OCI-LY3 (cell line): ENCODE data around the gene ITM2C.

Experiments
- H2AFZ ChIP-seq: fragments of 200-600, 300-600 bp; shearing (Covaris generic); 2 replicates; pipeline ENCODE4 v1.6.0; 2014; ENCODE audit warnings: antibody characterized with exemption, low read depth, low read length
- H3K27ac ChIP-seq: fragments of 200-600, 300-600 bp; sonication (generic); 2 replicates; pipeline ENCODE4 v1.5.1; 2014; ENCODE audit warnings: mild to moderate bottlenecking, low read length, moderate library complexity, mixed read lengths
- H3K27me3 ChIP-seq: fragments of 200-600, 300-600 bp; sonication (generic); 2 replicates; pipeline ENCODE4 v1.6.1; 2014; ENCODE audit warnings: low read depth, low read length, mixed read lengths
- H3K36me3 ChIP-seq: fragments of 200-600, 300-600 bp; sonication (generic); replicated peaks from 2 replicates; pipeline ENCODE3; 2014; ENCODE audit warnings: low read depth, low read length, mixed read lengths
- H3K4me1 ChIP-seq: fragments of 300-600, 200-600 bp; sonication (generic); 2 replicates; pipeline ENCODE4 v1.6.1; 2014; ENCODE audit warnings: low read length, mixed read lengths
- H3K4me2 ChIP-seq: fragments of 200-600, 300-600 bp; sonication (generic); 2 replicates; pipeline ENCODE4 v1.6.1; 2014; ENCODE audit warnings: low read length, mixed read lengths
- H3K4me3 ChIP-seq: fragments of 300-600, 200-600 bp; sonication (generic); 2 replicates; pipeline ENCODE4 v1.5.1; 2014; ENCODE audit warnings: antibody characterized with exemption, mild to moderate bottlenecking, low read length, moderate library complexity
- H3K79me2 ChIP-seq: fragments of 300-600, 200-600 bp; shearing (Covaris generic); 2 replicates; pipeline ENCODE4 v1.6.1; 2014; ENCODE audit warnings: mild to moderate bottlenecking, low read length, mixed read lengths
- H3K9ac ChIP-seq: fragments of 300-600, 200-600 bp; shearing (Covaris generic); 2 replicates; pipeline ENCODE4 v1.6.0; 2014; ENCODE audit warnings: mild to moderate bottlenecking, low read length, moderate library complexity
- H3K9me3 ChIP-seq: fragments of 200-600, 300-600 bp; shearing (Covaris generic); 2 replicates; pipeline ENCODE4 v1.6.1; 2014; ENCODE audit warnings: low read length, mixed read lengths; ENCODE audit not compliant: insufficient read depth
- H4K20me1 ChIP-seq: fragments of 200-600, 300-600 bp; sonication (generic); 2 replicates; pipeline ENCODE4 v1.6.1; 2016; ENCODE audit warnings: low read length, mixed read lengths; ENCODE audit not compliant: insufficient read depth
- EZH2phosphoT487 ChIP-seq: fragments of 200-600 bp; shearing (Covaris generic); IDR thresholded peaks from 2 replicates; pipeline ENCODE4 v1.6.1; 2018; ENCODE audit warnings: antibody characterized with exemption, mixed run types, low read depth
- TF ChIP-seq, protein P1 (sequence below): fragments of 200-600, 300-600 bp; sonication (generic); IDR thresholded peaks from 2 replicates; pipeline ENCODE4 v1.5.1; 2014; ENCODE audit warnings: antibody characterized with exemption, low read length, low read depth

The ITM2C gene

DNA sequence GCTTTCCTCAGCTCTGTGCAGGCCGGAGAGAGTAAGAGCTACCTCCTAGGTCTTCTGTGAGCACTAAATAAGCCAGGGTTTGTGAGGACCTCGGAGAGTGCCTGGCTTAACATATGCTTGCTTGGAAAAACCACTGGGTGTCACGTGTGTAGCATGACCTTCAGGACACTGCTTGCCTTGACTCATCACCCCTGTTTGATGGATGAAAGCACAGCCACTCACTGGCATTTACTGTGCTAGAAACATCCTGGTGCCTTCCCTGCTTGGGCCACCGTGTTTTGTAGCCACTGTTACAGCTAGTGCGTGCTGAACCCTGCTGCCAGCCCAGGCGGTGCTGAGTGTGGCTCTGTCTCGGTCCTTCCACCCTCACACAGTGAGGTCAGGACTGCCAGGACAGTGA lies 34.8 kb upstream of the ITM2C start:
- no peak overlapping the region for H3K27ac ChIP-seq
- no peaks in the 10 kb centered on the region for H3K27me3 ChIP-seq
- H3K4me3 ChIP-seq, result no peak overlapping the region
- H2AFZ ChIP-seq, result no peak overlapping the region
- no peaks in the 10 kb centered on the region for H3K4me1 ChIP-seq
- no peaks in the 10 kb centered on the region for H3K36me3 ChIP-seq
- no peak overlapping the region for H3K9ac ChIP-seq
- H3K79me2 ChIP-seq, result no peaks in the 10 kb centered on the region
- H4K20me1 ChIP-seq, result no peaks in the 10 kb centered on the region
- no peaks in the 10 kb centered on the region for H3K9me3 ChIP-seq
- no peak overlapping the region for H3K4me2 ChIP-seq
- TF ChIP-seq EZH2phosphoT487, result no peak
- TF ChIP-seq, protein P1, sequence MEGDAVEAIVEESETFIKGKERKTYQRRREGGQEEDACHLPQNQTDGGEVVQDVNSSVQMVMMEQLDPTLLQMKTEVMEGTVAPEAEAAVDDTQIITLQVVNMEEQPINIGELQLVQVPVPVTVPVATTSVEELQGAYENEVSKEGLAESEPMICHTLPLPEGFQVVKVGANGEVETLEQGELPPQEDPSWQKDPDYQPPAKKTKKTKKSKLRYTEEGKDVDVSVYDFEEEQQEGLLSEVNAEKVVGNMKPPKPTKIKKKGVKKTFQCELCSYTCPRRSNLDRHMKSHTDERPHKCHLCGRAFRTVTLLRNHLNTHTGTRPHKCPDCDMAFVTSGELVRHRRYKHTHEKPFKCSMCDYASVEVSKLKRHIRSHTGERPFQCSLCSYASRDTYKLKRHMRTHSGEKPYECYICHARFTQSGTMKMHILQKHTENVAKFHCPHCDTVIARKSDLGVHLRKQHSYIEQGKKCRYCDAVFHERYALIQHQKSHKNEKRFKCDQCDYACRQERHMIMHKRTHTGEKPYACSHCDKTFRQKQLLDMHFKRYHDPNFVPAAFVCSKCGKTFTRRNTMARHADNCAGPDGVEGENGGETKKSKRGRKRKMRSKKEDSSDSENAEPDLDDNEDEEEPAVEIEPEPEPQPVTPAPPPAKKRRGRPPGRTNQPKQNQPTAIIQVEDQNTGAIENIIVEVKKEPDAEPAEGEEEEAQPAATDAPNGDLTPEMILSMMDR, result no peak

DNA sequence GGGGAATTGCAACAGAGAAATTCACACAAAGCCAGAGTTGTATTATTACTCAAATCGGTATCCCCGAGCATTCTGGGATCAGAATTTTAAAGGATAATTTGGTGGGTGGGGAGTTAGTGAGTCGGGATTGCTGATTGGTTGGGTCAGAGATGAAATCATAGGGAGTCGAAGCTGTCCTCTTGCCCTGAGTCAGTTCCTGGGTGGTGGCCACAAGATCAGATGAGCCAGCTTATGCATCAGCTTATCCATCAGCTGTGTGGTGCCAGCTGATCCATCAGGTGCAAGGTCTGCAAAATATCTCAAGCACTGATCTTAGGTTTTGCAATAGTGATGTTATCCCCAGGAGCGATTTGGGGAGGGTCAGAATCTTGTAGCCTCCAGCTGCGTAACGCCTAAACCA lies 34.3 kb upstream of the ITM2C start:
- H2AFZ ChIP-seq, result no peak overlapping the region
- H3K27me3 ChIP-seq, result no peaks in the 10 kb centered on the region
- H4K20me1 ChIP-seq, result no peaks in the 10 kb centered on the region
- H3K36me3 ChIP-seq, result no peaks in the 10 kb centered on the region
- H3K4me1 ChIP-seq, result no peaks in the 10 kb centered on the region
- H3K79me2 ChIP-seq, result no peaks in the 10 kb centered on the region
- no peak overlapping the region for H3K4me3 ChIP-seq
- no peaks in the 10 kb centered on the region for H3K9me3 ChIP-seq
- H3K4me2 ChIP-seq, result no peak overlapping the region
- H3K27ac ChIP-seq, result no peak overlapping the region
- H3K9ac ChIP-seq, result no peak overlapping the region
- TF ChIP-seq EZH2phosphoT487, result no peak
- TF ChIP-seq, protein P1, result no peak

DNA sequence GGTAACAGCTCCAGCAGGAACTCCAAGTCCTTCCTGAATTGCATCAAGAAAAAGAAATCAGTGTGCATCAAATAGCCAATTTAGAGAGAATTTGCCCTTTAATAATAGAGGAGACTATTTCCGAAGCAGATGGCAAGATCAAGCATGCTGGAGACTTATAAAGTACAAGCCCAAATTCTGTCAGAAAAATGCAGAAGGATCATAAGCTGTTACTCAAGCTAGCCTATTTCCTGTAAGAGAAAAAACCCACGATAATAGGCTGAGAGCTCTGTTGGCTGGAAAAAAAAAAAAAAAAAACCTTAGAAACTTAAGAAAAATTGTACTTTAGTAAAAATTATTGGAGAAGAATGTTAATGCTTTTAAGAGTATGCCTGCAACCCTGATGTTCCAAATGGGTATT lies 24.4 kb upstream of the ITM2C start:
- Histone ChIP-seq H4K20me1 (no peaks in the 10 kb centered on the region), H3K4me1 (no peaks in the 10 kb centered on the region), H3K79me2 (no peaks in the 10 kb centered on the region), H3K9me3 (no peaks in the 10 kb centered on the region), H3K27ac (no peak overlapping the region), H3K27me3 (no peaks in the 10 kb centered on the region; the same call in 1 of the 2 replicates), H3K9ac (no peak overlapping the region), H2AFZ (no peak overlapping the region), H3K4me3 (no peak overlapping the region), H3K4me2 (no peak overlapping the region), H3K36me3 (no peaks in the 10 kb centered on the region)
- TF ChIP-seq, protein P1, result no peak
- no peak for TF ChIP-seq EZH2phosphoT487

DNA sequence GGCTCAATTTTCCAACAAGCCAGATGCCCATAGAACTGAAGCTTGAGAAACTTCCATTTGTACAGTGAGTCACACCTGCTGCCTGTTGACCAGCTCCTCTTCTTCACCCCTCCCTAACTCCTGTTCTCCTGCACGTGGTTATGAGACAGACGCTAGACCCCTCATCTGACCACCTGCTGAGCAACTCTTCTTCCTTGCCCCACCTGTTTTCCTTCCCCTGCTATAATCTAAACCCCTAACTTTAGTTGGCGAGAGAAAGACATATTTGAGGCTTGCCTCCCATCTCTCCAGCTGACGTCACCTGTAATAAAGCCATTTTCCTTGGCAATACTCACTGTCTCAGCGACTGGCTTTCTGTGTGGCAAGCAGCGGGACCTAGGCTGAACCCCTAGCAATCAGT lies 22.3 kb upstream of the ITM2C start:
- no peak for TF ChIP-seq EZH2phosphoT487
- TF ChIP-seq, protein P1, result no peak
- no peak overlapping the region for H3K27ac ChIP-seq
- H3K79me2 ChIP-seq, result no peaks in the 10 kb centered on the region

More for the DNA sequence above, 22.3 kb upstream of the ITM2C start:
- Histone ChIP-seq H3K9me3 (no peaks in the 10 kb centered on the region), H3K4me3 (no peak overlapping the region), H3K36me3 (no peaks in the 10 kb centered on the region), H3K27me3 (no peaks in the 10 kb centered on the region; the same call in 1 of the 2 replicates), H4K20me1 (no peaks in the 10 kb centered on the region), H3K4me1 (peaks cover 2% of the 10 kb centered on the region; the same call in 1 of the 2 replicates), H3K4me2 (no peak overlapping the region), H2AFZ (no peak overlapping the region), H3K9ac (no peak overlapping the region)
